ENCODE measurements around the gene SPOCK1. TPM values are rescaled to one million over a fixed set of nuclear protein-coding genes. Genes with fewer than 3 reads are reported as not detected.
"Not testable (repeated sequence)": the region's sequence is repeated elsewhere in the genome, so short reads cannot be mapped to it uniquely, and the experiment has no call there.

Gene SPOCK1
- polyA plus RNA-seq, 6 donors from 2014 or later = not detected

DNA sequence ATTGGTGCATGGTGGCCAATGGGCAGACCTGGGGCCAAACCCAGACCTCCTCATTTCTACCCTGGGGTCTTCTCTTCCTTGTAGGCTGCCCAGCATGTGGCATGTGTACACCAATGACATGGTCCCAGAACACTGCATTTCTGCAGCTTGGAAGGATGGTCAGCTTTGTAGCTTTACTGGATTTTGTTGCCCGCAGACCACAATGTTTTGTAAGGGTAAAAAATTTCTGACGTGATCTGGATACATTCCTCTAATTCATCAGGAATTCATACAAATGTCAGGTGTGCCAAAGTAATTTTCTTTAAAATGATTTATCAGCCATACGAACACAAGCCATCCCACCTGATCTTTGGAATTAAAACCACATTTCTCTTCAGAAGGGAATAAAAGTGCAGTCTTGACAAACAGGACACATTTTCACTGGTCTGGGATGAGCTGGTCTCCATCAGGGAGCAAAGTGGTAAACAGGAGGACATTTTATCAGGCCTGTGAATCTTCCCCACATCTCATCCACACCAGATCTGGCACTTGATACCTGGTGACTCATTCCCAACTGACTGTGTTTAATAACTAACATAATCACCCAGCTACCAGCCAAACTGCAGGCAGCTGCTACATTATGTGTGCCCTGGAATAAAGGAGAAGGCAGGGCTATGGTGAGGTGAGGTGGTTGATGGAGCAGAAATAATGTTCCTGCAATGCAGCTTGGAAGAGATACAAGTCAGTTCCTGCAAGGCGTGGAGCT lies 103.9 kb downstream of the SPOCK1 start:
- no peak for DNase-seq
- no peaks in the 10 kb centered on the region for H3K36me3 Mint-ChIP-seq
- no peak overlapping the region for H3K27ac Mint-ChIP-seq
- no peak overlapping the region for H3K4me3 Mint-ChIP-seq
- H3K4me1 Mint-ChIP-seq = no peaks in the 10 kb centered on the region
- ATAC-seq (ENCODE audit: low read depth in 2 of 2) = no peak
- peaks cover 0 to 13% (median 9%) of the 10 kb centered on the region in 7 donors for H3K9me3 Mint-ChIP-seq
- H3K27me3 Mint-ChIP-seq = peaks cover 7 to 19% (median 9%) of the 10 kb centered on the region in 3 donors

DNA sequence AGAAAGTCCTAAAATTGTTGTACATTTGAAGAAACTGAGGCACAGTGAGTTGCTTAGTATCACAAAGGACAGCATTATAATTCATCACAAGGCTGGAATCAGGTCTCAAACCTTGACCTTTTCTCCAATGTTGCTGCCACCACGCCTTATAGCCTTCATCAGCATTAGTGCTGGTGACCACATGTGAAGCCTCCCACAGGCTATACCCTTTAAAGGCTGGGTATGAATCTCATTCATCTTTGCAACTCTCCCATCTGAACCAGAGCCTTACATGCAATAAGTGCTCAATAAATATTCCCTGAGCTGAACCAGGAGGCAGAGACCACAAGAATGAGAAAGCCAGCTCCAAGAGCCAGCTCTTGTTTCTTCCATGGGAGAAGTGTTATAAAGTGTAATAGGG lies 104.7 kb downstream of the SPOCK1 start:
- ATAC-seq (ENCODE audit: low read depth in 2 of 2) = no peak
- peaks cover 0 to 13% (median 9%) of the 10 kb centered on the region in 7 donors for H3K9me3 Mint-ChIP-seq
- no peak overlapping the region for H3K4me3 Mint-ChIP-seq
- H3K4me1 Mint-ChIP-seq = no peaks in the 10 kb centered on the region
- peaks cover 7 to 19% (median 9%) of the 10 kb centered on the region in 3 donors for H3K27me3 Mint-ChIP-seq
- no peaks in the 10 kb centered on the region for H3K36me3 Mint-ChIP-seq
- no peak for DNase-seq
- H3K27ac Mint-ChIP-seq = no peak overlapping the region

DNA sequence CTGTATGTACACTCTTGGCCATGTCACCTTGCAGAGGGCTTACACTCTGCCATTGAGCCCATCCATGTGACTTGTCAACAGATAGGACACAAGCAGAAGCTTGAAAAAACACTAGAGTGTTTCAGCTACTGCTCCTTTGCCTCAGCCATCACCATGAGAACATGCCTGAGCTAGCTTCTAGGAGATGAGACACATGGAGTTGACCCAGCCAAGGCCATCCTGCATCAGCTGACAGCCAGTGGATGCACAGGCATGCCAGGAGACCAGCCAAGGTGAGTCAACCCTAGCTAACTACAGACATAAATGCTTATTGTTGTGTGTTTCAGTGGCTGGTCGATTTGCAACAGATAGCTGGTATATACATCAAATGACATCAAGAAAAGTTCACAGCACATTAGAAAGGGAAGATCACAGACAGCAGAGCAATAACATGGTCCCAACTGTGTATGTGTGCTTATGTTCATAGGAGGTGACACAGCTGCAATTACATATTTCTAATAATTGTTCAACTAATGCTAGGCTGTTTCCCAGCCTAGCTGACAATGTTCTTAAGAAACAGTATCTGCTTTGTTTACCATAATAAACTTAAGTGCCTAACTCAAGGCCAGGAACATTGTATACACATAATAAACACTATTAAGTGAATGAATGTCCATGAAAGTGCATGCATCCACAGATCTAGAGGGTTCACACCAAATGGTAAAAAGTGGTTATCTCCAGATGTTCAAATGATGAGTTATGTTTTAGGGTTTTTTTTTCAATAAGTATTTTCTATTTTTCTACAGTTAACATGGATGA lies 105.7 kb downstream of the SPOCK1 start:
- ATAC-seq (ENCODE audit: low read depth in 2 of 2) (no peak), DNase-seq (no peak)
- H3K4me1 Mint-ChIP-seq = no peaks in the 10 kb centered on the region
- peaks cover 5 to 19% (median 7%) of the 10 kb centered on the region in 3 donors for H3K27me3 Mint-ChIP-seq
- peaks cover 0 to 13% (median 9%) of the 10 kb centered on the region in 7 donors for H3K9me3 Mint-ChIP-seq
- H3K4me3 Mint-ChIP-seq = no peak overlapping the region
- no peak overlapping the region for H3K27ac Mint-ChIP-seq
- no peaks in the 10 kb centered on the region for H3K36me3 Mint-ChIP-seq

DNA sequence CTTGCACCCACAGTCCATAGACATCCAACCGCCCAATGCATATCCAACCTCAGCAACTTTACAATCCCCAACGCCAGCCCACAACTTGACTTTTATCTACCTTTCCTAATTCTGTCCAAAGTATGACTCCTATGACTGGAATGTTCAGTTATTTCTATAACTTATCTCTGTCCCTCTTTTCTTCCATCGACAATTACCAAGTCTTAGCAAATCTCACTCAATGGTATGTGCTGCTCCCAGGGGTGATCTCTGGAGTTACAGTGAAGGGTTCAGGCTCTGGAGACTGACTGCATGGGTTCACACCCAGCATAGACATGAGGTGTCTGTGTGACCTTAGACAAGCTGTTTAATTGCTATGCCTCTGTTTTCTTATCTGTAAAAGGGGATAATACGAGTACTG lies 106.9 kb downstream of the SPOCK1 start:
- H3K27ac Mint-ChIP-seq = no peak overlapping the region
- ATAC-seq (ENCODE audit: low read depth in 2 of 2) = no peak
- H3K4me1 Mint-ChIP-seq = no peaks in the 10 kb centered on the region

DNA sequence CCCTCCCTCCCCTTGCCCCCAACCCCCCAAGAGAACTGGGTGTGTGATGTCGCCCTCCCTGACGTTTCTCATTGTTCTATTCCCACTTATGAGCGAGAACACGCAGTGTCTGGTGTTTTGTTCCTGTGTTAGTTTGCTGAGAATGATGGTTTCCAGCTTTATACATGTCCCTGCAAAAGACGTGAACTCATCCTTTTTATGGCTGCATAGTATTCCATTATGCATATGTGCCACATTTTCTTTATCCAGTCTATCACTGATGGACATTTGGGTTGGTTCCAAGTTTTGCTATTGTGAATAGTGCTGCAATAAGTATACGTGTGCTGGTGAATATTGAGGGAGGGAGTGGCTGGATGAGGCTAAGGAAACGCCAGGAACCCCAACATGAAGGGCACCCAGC lies 108.1 kb downstream of the SPOCK1 start:
- Mint-ChIP-seq H3K27me3 (peaks cover 0 to 19% (median 7%) of the 10 kb centered on the region in 3 donors), H3K9me3 (peaks cover 0 to 15% (median 9%) of the 10 kb centered on the region in 7 donors), H3K27ac (peak overlapping the region in 1 of 6 donors; percentile 12)
- ATAC-seq (ENCODE audit: low read depth in 2 of 2); H3K4me1 Mint-ChIP-seq; H3K36me3 Mint-ChIP-seq; H3K4me3 Mint-ChIP-seq; DNase-seq: not testable (repeated sequence)

More for the DNA sequence above, 106.9 kb downstream of the SPOCK1 start:
- Mint-ChIP-seq H3K27me3 (peaks cover 0 to 19% (median 7%) of the 10 kb centered on the region in 3 donors), H3K36me3 (no peaks in the 10 kb centered on the region), H3K9me3 (peaks cover 0 to 13% (median 9%) of the 10 kb centered on the region in 7 donors), H3K4me3 (no peak overlapping the region)
- DNase-seq = no peak

DNA sequence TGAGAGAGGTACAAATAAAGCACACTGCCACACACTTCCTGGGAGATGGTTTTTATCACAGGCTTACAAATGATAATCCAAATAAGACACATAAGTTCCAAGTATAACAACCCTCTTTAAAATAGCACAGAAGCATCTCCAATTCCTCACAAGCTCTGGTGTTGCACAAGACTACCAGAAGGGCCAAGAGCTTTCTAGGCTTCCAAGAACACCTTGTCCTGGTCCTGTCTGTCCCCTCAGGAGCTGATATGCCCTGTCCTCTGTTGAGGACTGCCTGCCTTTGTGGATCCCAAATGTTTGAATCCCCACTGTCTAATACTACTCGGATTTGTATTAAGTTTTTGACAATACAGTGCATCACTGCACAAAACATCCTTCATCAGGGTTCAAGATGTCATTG lies 110.1 kb downstream of the SPOCK1 start:
- H3K36me3 Mint-ChIP-seq = no peaks in the 10 kb centered on the region
- H3K27me3 Mint-ChIP-seq = peaks cover 5 to 19% (median 7%) of the 10 kb centered on the region in 3 donors
- no peak overlapping the region for H3K27ac Mint-ChIP-seq
- ATAC-seq (ENCODE audit: low read depth in 2 of 2) = no peak
- no peak for DNase-seq
- peaks cover 0 to 31% (median 9%) of the 10 kb centered on the region in 7 donors for H3K9me3 Mint-ChIP-seq
- H3K4me3 Mint-ChIP-seq = no peak overlapping the region
- H3K4me1 Mint-ChIP-seq = no peaks in the 10 kb centered on the region

DNA sequence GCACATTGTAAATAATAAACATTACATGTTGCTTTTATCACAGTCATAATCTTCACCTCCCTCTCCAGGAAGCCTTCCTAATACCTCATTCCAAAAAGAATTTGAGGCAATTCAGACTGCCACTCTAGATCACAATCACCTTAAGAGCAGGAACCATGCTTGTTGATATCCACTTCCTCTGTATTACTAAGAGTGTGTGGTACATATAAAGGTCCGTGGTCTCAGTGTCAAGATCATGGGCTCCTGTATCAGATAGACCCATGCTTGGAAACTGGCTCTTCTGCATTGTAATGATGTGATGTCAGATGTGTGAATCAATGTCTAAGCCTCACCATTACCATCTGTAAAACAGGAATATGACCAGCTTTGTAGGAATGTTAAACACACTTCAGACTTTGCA lies 114.1 kb downstream of the SPOCK1 start:
- Mint-ChIP-seq H3K4me1 (no peaks in the 10 kb centered on the region), H3K9me3 (peaks cover 12 to 46% (median 22%) of the 10 kb centered on the region in 7 donors), H3K36me3 (peaks cover 9 to 12% of the 10 kb centered on the region in 2 donors), H3K27me3 (peaks cover 0 to 5% (median 0%) of the 10 kb centered on the region in 3 donors), H3K27ac (no peak overlapping the region), H3K4me3 (no peak overlapping the region)
- DNase-seq = no peak
- ATAC-seq (ENCODE audit: low read depth in 2 of 2) = no peak

DNA sequence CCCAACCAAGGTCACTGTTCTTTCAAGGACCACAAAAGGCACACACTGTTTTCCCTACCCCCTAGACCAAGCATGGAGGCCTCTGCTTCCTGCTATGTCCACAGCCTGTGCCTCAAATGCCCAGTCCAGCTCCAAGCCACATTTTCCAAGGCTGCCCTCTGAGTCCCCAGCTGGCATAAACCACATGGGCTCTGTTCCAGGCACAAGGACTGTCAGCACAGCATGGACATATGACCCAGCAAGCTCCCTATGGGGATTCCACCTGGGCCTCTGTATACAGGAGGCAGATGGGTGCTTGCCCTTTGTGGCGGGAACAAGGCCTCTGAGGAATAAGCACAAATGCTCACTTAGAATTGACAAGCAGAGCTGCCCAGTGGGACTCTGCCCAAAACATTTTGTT lies 115.2 kb downstream of the SPOCK1 start:
- ATAC-seq (ENCODE audit: low read depth in 2 of 2) (no peak), DNase-seq (no peak)
- Mint-ChIP-seq H3K4me1 (no peaks in the 10 kb centered on the region), H3K4me3 (peak overlapping the region in 1 of 8 donors; percentile 26), H3K9me3 (peaks cover 12 to 49% (median 25%) of the 10 kb centered on the region in 7 donors), H3K27me3 (peaks cover 0 to 5% (median 0%) of the 10 kb centered on the region in 3 donors), H3K27ac (no peak overlapping the region), H3K36me3 (peaks cover 9 to 12% of the 10 kb centered on the region in 2 donors)

DNA sequence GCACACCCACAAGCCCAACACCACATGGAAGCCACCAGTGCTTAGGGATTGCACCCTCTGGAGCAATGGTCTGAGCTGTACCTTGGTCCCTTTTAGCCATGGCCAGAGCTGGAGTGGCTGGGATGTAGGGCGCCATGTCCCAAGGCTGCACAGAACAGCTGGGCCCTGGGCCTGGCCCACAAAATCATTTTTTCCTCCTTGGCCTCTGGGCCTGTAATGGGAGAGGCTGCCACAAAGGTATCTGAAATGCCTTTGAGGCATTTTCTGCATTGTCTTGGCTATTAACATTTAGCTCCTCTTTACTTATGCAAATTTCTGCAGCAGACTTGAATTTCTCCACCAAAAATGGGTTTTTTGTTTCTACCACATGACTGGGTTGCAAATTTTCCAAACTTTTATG lies 117.6 kb downstream of the SPOCK1 start:
- H3K36me3 Mint-ChIP-seq = peaks cover 9 to 12% of the 10 kb centered on the region in 2 donors
- no peak overlapping the region for H3K27ac Mint-ChIP-seq
- H3K4me3 Mint-ChIP-seq = no peak overlapping the region
- ATAC-seq (ENCODE audit: low read depth in 2 of 2) = no peak
- H3K4me1 Mint-ChIP-seq = no peaks in the 10 kb centered on the region
- H3K9me3 Mint-ChIP-seq = peaks cover 12 to 49% (median 25%) of the 10 kb centered on the region in 7 donors
- DNase-seq = no peak
- peaks cover 0 to 5% (median 0%) of the 10 kb centered on the region in 3 donors for H3K27me3 Mint-ChIP-seq

DNA sequence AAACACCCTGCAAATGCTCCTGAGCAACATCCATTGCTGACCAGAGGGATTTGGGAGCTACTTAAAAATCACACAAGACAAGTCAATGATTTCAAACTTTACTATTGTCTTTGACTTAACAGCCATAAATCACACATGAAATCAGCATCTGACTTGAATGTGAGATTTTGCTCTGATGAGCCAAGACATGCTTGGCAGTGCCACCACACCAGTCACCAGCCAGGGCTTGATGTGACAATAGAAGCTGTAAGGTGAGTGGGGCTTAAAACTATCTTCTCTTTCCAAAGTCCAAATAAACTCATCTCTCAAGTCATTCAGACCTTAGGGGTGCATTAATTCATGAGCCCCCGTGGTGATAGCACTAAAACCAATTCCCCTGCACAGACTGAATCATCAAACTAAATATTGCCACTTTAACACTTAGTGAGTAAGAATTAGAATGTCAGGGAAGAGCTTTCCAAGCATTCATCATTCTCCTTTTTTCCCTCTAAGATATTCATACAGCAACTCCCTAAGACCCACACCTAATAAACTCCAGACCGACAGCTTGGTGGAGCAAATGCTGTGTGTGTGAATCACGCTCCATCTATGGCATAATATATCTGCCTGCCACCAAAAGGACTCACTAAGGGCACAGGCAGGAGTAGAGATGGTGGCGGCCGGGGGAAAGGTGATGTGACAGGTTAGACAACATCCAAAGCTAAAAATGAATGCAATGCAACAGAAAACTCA lies 119.4 kb downstream of the SPOCK1 start:
- DNase-seq = no peak
- Mint-ChIP-seq H3K36me3 (peaks cover 9 to 12% of the 10 kb centered on the region in 2 donors), H3K27me3 (no peaks in the 10 kb centered on the region), H3K4me1 (no peaks in the 10 kb centered on the region), H3K9me3 (peaks cover 11 to 34% (median 25%) of the 10 kb centered on the region in 7 donors), H3K27ac (no peak overlapping the region), H3K4me3 (no peak overlapping the region)
- ATAC-seq (ENCODE audit: low read depth in 2 of 2) = no peak

DNA sequence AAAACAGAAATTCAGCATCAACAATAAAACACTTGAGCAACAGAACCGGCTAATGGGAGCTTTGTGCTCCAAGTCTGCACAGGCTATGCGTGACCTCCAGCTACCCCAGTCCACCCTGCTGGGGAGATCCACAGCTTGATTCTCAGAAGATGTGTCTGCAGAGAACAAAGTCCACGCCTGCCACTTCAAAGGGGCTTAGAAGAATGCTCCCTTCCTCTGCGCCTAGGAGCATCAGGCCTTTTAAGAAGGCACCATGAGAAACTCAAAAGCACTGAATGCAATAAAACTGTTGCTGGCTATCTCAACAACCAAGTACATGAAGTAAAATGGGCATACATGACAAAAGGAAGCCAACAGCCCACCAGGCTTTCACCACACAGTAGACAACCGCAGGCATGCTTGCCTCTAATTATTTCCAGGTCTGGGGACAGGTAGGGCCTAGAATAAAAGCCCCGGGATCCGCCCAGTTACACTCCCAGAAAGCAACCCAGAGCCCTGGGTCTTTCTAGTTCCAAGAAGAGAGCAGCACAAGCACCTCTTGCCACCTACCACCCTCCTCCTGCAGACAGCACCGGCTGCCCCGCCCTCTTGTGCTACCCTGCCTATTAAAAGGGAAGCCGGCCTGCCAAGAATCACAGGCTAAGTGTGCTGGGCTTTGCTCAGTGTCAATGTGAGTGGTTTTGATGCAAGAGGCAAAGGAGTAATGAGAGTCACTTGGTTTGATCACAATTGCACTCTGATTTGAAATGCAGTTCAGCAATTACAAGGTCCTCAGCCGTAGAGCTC lies 123.2 kb downstream of the SPOCK1 start:
- H3K27me3 Mint-ChIP-seq = peaks cover 0 to 6% (median 5%) of the 10 kb centered on the region in 3 donors
- peaks cover 0 to 15% (median 9%) of the 10 kb centered on the region in 7 donors for H3K9me3 Mint-ChIP-seq
- peak overlapping the region in 1 of 6 donors; percentile 55 for H3K27ac Mint-ChIP-seq
- H3K4me3 Mint-ChIP-seq = no peak overlapping the region
- DNase-seq (no peak), ATAC-seq (ENCODE audit: low read depth in 2 of 2) (no peak)
- H3K36me3 Mint-ChIP-seq = no peaks in the 10 kb centered on the region
- no peaks in the 10 kb centered on the region for H3K4me1 Mint-ChIP-seq

DNA sequence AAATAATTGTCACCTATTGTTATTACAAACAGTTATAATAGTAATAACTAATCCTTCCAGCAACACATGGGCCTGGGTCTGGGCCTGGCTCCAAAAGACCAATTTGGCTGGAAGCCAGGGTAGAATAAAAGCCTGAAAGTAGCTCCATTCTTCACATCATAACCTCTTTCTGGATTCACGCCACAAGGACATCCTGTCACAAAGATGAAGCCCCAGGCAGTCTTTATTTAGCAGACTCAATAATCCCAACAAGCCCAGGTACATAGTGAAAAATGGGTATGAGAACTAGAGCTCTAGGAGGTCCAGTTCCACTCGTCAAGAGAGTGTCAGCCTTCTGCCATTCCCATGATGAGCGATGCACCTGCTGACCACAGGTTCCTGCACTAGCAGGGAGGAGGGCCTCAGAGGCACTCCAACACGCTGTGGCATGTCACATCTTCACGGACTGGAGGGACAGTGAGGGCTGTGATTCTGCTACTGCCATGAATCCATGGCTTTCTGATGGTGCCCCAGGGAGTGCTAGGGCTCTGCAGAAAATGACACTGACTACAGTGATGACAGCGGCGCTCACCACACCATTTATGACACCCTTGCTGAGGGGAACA lies 124.9 kb downstream of the SPOCK1 start:
- H3K27ac Mint-ChIP-seq = no peak overlapping the region
- peaks cover 0 to 6% (median 5%) of the 10 kb centered on the region in 3 donors for H3K27me3 Mint-ChIP-seq
- H3K9me3 Mint-ChIP-seq = peaks cover 0 to 3% (median 0%) of the 10 kb centered on the region in 7 donors
- ATAC-seq (ENCODE audit: low read depth in 2 of 2) (no peak), DNase-seq (no peak)
- no peak overlapping the region for H3K4me3 Mint-ChIP-seq
- H3K4me1 Mint-ChIP-seq = no peaks in the 10 kb centered on the region
- no peaks in the 10 kb centered on the region for H3K36me3 Mint-ChIP-seq
